Smooth muscle cell (in vitro differentiated cells): ENCODE data around the gene ZNF296. TPM values are rescaled to one million over a fixed set of nuclear protein-coding genes. Genes with fewer than 3 reads are reported as not detected.
"Not testable (repeated sequence)": the region's sequence is repeated elsewhere in the genome, so short reads cannot be mapped to it uniquely, and the experiment has no call there.

ENCODE experiments used
- DNase-seq: peaks from one replicate; lab custom pipeline; 2025; ENCODE audit not compliant: unreplicated experiment; lab: John Stamatoyannopoulos, UW
- H2AFZ ChIP-seq: fragments of 200-600 bp; sonication (generic); 2 replicates; pipeline ENCODE4 v1.6.0; 2016; ENCODE audit warnings: antibody characterized with exemption, low read depth, mild to moderate bottlenecking
- H3F3A ChIP-seq: fragments of 200-600 bp; sonication (generic); 2 replicates; pipeline ENCODE4 v1.6.0; 2017; ENCODE audit warnings: antibody characterized with exemption, low read depth
- H3K27ac ChIP-seq: fragments of 200-600 bp; sonication (generic); 2 replicates; pipeline ENCODE4 v1.5.1; 2016; ENCODE audit warnings: low read depth, mild to moderate bottlenecking
- H3K27me3 ChIP-seq: fragments of 200-600 bp; sonication (generic); 2 replicates; pipeline ENCODE4 v1.6.1; 2016; ENCODE audit warnings: low read depth, mild to moderate bottlenecking
- H3K36me3 ChIP-seq: fragments of 200-600 bp; sonication (generic); 2 replicates; pipeline ENCODE4 v1.5.1; 2016; ENCODE audit warnings: low read depth
- H3K4me1 ChIP-seq: fragments of 200-600 bp; sonication (generic); 2 replicates; pipeline ENCODE4 v1.5.1; 2016; ENCODE audit warnings: low read depth
- H3K4me2 ChIP-seq: fragments of 200-600 bp; sonication (generic); 2 replicates; pipeline ENCODE4 v1.6.0; 2016; ENCODE audit warnings: mild to moderate bottlenecking
- H3K4me3 ChIP-seq: fragments of 200-600 bp; sonication (generic); 2 replicates; pipeline ENCODE4 v1.5.1; 2016; ENCODE audit warnings: mild to moderate bottlenecking
- H3K79me2 ChIP-seq: fragments of 200-600 bp; sonication (generic); 2 replicates; pipeline ENCODE4 v1.6.0; 2016; ENCODE audit warnings: low read depth, mild to moderate bottlenecking
- H3K9ac ChIP-seq: fragments of 200-600 bp; sonication (generic); 2 replicates; pipeline ENCODE4 v1.6.0; 2016; ENCODE audit warnings: low read depth
- H3K9me3 ChIP-seq: fragments of 200-600 bp; sonication (generic); replicated peaks from 2 replicates; pipeline ENCODE4 v1.5.1; 2016; ENCODE audit warnings: low read depth
- H4K20me1 ChIP-seq: fragments of 200-600 bp; sonication (generic); 2 replicates; pipeline ENCODE4 v1.6.0; 2016; ENCODE audit warnings: low read depth
- CTCF ChIP-seq: fragments of 200-600 bp; sonication (generic); IDR thresholded peaks from 2 replicates; pipeline ENCODE4 v1.5.1; 2017; ENCODE audit warnings: borderline replicate concordance, mild to moderate bottlenecking, antibody characterized with exemption; ENCODE audit not compliant: insufficient read depth, poor library complexity, severe bottlenecking
- WGBS: methylation state at CpG from one replicate; pipeline ENCODE4 v1.1.7; 2016; ENCODE audit warnings: low lambda C conversion rate; 5-methylcytosine and 5-hydroxymethylcytosine counted together
- polyA plus RNA-seq: library from polyadenylated mRNA; unstranded; fragments of >200 nt; fragmentation: Nextera tagmentation; extraction: Ambion mirVana; gene quantifications from 2 replicates; pipeline ENCODE4 v1.2.1, GENCODE V29; 2016
- total RNA-seq: library from RNA; depleted of rRNA; stranded (reverse); fragments of >200 nt; gene quantifications from 2 replicates; pipeline ENCODE4 v1.2.3, GENCODE V29; 2014

Gene ZNF296
- total and polyA plus RNA-seq, 2 experiments from 2014 or later: 0.21 to 1.1 TPM

GRCh38 chr19:45123440-45123850 is 47.2 kb upstream of the ZNF296 start:
- H3K27me3 ChIP-seq: no peaks in the 10 kb centered on the region
- H3K9me3 ChIP-seq: no peaks in the 10 kb centered on the region
- peaks cover 74% of the 10 kb centered on the region for H3K79me2 ChIP-seq
- 62% methylated on average over 9 of the region's 9 CpGs for WGBS
- no peak for TF ChIP-seq CTCF
- no peak overlapping the region for H3K4me3 ChIP-seq
- H3K4me2 ChIP-seq: no peak overlapping the region
- H3K36me3 ChIP-seq: no peaks in the 10 kb centered on the region
- H2AFZ ChIP-seq: no peak overlapping the region
- no peaks in the 10 kb centered on the region for H3K4me1 ChIP-seq
- peaks cover 99% of the 10 kb centered on the region for H4K20me1 ChIP-seq
- no peak overlapping the region for H3K27ac ChIP-seq
- no peak overlapping the region for H3K9ac ChIP-seq
- DNase-seq: no peak
- no peaks in the 10 kb centered on the region for H3F3A ChIP-seq

DNA sequence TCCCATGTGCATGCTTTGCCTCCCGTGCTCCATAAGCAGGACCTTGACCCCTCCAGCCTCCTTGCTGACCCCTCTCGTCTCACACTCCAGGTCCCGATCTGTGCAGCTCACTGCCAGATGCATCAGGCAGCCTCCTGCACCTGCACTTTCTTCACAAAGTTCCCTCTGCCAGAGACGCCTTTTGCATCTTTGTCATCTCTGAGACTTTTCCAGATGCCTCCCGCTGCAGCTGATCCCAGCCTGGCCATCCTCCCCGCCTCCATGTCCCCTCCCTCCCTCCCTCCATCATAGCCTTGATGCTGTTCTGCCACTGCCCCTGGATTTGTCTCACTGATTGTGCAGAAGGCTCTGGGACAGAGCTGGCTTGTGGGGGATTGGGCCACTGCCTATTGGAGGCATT is 46.6 kb upstream of the ZNF296 start:
- 93% methylated on average over 5 of the region's 6 CpGs for WGBS
- no peak overlapping the region for H2AFZ ChIP-seq
- no peaks in the 10 kb centered on the region for H3K36me3 ChIP-seq
- peaks cover 70% of the 10 kb centered on the region for H3K79me2 ChIP-seq
- TF ChIP-seq CTCF: no peak
- no peaks in the 10 kb centered on the region for H3K27me3 ChIP-seq
- DNase-seq: no peak
- no peaks in the 10 kb centered on the region for H3K9me3 ChIP-seq
- H4K20me1 ChIP-seq: peaks cover 99% of the 10 kb centered on the region
- H3K4me1 ChIP-seq: no peaks in the 10 kb centered on the region
- no peaks in the 10 kb centered on the region for H3F3A ChIP-seq
- no peak overlapping the region for H3K4me2 ChIP-seq
- H3K9ac ChIP-seq: no peak overlapping the region
- H3K27ac ChIP-seq: no peak overlapping the region
- H3K4me3 ChIP-seq: no peak overlapping the region

DNA sequence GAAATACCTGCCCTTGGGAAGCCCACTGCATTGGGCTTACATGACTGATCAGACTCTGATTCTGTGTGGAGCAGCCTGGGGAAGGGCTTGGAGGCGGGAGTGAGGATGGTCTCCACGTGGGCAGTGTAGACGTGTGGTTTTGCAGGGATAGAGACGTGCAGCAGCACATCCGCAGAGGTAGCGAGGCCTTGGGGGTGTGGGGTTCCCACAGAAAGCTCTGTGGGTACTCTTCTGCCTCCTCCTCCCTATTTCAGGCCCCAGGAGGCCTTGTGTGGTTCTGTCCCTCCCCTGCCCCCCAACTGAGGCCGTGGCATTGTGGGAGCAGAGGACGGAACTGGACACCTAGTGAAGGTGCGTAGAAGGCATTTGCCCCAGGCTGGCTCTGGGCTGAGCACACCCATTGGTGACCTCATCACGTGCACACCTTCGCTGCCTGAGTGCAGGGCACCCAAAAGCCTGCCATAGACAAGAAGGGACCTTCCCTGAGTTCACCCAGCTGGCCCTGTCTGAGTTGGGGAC is 45.6 kb upstream of the ZNF296 start:
- peaks cover 100% of the 10 kb centered on the region for H4K20me1 ChIP-seq
- TF ChIP-seq CTCF: no peak
- peaks cover 63% of the 10 kb centered on the region for H3K79me2 ChIP-seq
- H3K4me2 ChIP-seq: no peak overlapping the region
- H3K36me3 ChIP-seq: no peaks in the 10 kb centered on the region
- no peaks in the 10 kb centered on the region for H3K9me3 ChIP-seq
- H3K9ac ChIP-seq: no peak overlapping the region
- WGBS: 77% methylated on average over 11 of the region's 11 CpGs
- H2AFZ ChIP-seq: no peak overlapping the region
- H3K4me1 ChIP-seq: peaks cover 5% of the 10 kb centered on the region
- DNase-seq: no peak
- no peak overlapping the region for H3K4me3 ChIP-seq
- H3K27me3 ChIP-seq: no peaks in the 10 kb centered on the region
- H3K27ac ChIP-seq: no peak overlapping the region
- no peaks in the 10 kb centered on the region for H3F3A ChIP-seq

DNA sequence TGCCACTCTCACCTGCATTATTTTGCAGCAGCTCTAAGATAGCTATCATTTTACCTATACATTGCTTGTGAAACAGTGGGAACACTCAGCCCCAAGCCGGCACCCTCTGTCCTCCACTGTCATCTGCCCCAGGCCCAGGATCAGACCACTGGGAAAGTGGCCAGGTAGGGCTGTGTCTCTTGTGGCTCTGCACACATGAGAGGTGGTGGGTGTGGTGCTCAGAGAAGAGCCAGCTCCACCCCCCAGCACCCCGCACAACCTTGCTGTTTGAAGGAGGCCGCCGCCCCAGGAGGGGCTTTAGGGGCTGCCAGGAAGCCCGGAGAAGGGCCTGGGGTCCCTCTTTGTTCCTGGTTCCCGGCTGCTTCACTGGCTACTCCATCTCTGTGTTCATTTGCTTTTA is 43.3 kb upstream of the ZNF296 start:
- WGBS: 95% methylated on average over 6 of the region's 6 CpGs
- no peak overlapping the region for H3K4me3 ChIP-seq
- peaks cover 6% of the 10 kb centered on the region for H3K4me1 ChIP-seq
- H3K4me2 ChIP-seq: no peak overlapping the region
- no peak for DNase-seq
- H3K79me2 ChIP-seq: peaks cover 56% of the 10 kb centered on the region
- H4K20me1 ChIP-seq: peaks cover 100% of the 10 kb centered on the region
- H3F3A ChIP-seq: no peaks in the 10 kb centered on the region
- no peak overlapping the region for H3K27ac ChIP-seq
- no peaks in the 10 kb centered on the region for H3K9me3 ChIP-seq
- no peak overlapping the region for H2AFZ ChIP-seq
- TF ChIP-seq CTCF: no peak
- H3K36me3 ChIP-seq: no peaks in the 10 kb centered on the region
- no peak overlapping the region for H3K9ac ChIP-seq
- H3K27me3 ChIP-seq: no peaks in the 10 kb centered on the region

DNA sequence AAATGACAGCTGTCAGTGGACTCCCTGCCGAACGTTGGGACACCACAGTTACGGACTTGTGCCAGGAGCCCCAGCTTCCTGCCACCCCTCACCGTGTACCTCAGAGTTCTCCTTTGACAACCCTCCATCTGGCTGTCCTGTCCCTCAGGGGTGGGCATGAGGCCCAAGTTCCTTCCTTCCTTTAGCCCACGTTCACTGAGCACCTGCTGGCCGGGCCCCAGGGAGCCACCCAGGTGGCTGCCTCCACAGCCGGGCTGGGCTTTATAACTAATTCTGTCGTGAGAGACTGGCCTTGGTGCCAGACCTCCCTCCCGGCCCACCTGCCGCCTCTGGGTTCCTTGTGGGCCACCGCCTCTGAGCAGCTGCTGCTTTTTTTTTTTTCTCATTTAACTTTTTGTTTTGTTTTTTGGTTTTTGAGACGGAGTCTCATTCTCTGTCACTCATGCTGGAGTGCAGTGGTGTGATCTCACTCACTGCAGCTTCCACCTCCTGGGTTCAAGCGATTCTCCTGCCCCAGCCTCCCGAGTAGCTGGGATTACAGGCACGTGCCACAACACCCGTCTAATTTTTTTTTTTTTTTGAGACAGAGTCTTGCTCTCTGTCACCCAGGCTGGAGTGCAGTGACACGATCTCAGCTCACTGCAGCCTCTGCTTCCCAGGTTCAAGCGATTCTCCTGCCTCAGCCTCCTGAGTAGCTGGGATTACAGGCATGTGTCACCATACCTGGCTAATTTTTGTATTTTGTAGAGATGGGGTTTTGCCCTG is 42.5 kb upstream of the ZNF296 start:
- H3K27ac ChIP-seq, H3K9ac ChIP-seq, H3K36me3 ChIP-seq, H3K4me2 ChIP-seq, H3K4me1 ChIP-seq, H3K9me3 ChIP-seq, H3F3A ChIP-seq, H2AFZ ChIP-seq, H3K4me3 ChIP-seq, H3K27me3 ChIP-seq, DNase-seq: not testable (repeated sequence)
- peaks cover 56% of the 10 kb centered on the region for H3K79me2 ChIP-seq
- WGBS: 93% methylated on average over 18 of the region's 18 CpGs
- peaks cover 100% of the 10 kb centered on the region for H4K20me1 ChIP-seq
